Measurements from ENCODE around the gene FAXDC2. TPM values are rescaled to one million over a fixed set of nuclear protein-coding genes. Genes with fewer than 3 reads are reported as not detected.

The FAXDC2 gene
- total and polyA plus RNA-seq, 10 of the 15 experiments (the other 5 are each of a cell fraction or from before 2014, with no cell fraction given) = 0.13 to 1.8 (median 0.35) TPM

GRCh38 chr5:154811239-154811638 lies 39.2 kb downstream of the FAXDC2 start:
- intact Hi-C loops (cut with micrococcal nuclease; ENCODE audit: unreplicated experiment) = loop anchor here (5.0 kb wide), 1 partner anchor 54 kb away; the partner anchor contains the start of gene LARP1
- no peak for FAIRE-seq
- TF ChIP-seq NRF1 (conservative IDR thresholded peaks at IDR 0.05; ENCODE audit: low read depth, low read length) = no peak
- no peak for TF ChIP-seq NFXL1 (IDR thresholded peaks at IDR 0.05; ENCODE audit: borderline replicate concordance)
- TF ChIP-seq KDM1A (IDR thresholded peaks at IDR 0.05; ENCODE audit: borderline replicate concordance) = no peak
- TF ChIP-seq STAT3 (IDR thresholded peaks at IDR 0.05; ENCODE audit: low read depth, low read length) = no peak
- TF ChIP-seq SREBF1 (IDR thresholded peaks at IDR 0.05; ENCODE audit: low read length) = no peak
- no peak for TF ChIP-seq CBX3 (IDR thresholded peaks at IDR 0.05; ENCODE audit: borderline replicate concordance, low read depth)
- no peak for TF ChIP-seq ATF7 (IDR thresholded peaks at IDR 0.05; ENCODE audit: low read depth)
- TF ChIP-seq, protein P1, sequence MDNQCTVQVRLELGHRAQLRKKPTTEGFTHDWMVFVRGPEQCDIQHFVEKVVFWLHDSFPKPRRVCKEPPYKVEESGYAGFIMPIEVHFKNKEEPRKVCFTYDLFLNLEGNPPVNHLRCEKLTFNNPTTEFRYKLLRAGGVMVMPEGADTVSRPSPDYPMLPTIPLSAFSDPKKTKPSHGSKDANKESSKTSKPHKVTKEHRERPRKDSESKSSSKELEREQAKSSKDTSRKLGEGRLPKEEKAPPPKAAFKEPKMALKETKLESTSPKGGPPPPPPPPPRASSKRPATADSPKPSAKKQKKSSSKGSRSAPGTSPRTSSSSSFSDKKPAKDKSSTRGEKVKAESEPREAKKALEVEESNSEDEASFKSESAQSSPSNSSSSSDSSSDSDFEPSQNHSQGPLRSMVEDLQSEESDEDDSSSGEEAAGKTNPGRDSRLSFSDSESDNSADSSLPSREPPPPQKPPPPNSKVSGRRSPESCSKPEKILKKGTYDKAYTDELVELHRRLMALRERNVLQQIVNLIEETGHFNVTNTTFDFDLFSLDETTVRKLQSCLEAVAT (IDR thresholded peaks at IDR 0.05) = no peak
- TF ChIP-seq POLR2AphosphoS2 (IDR thresholded peaks at IDR 0.05; ENCODE audit: low read depth, low read length) = no peak
- TF ChIP-seq ATF3 (IDR thresholded peaks at IDR 0.05; ENCODE audit: borderline replicate concordance, extremely low read depth, low read depth, low read length) = no peak
- no peak for TF ChIP-seq SP1 (IDR thresholded peaks at IDR 0.05; ENCODE audit: low read depth, low read length)
- TF ChIP-seq RUNX3 (IDR thresholded peaks at IDR 0.05; ENCODE audit: low read length) = no peak
- no peak for TF ChIP-seq ZBED1 (IDR thresholded peaks at IDR 0.05; ENCODE audit: borderline replicate concordance)
- no peak for TF ChIP-seq MYC (IDR thresholded peaks at IDR 0.05; ENCODE audit: insufficient read depth, insufficient read length, insufficient replicate concordance, low read length, severe bottlenecking)
- TF ChIP-seq ETV6 (conservative IDR thresholded peaks at IDR 0.05 in 1 of 2, IDR thresholded peaks at IDR 0.05 in 1 of 2; ENCODE audit: borderline replicate concordance in 1 of 2, low read depth in 1 of 2) = no peak
- no peaks in the 10 kb centered on the region for H3K4me1 ChIP-seq (ENCODE audit: control insufficient read depth, insufficient read depth, low read length)
- H3K36me3 ChIP-seq (ENCODE audit: control insufficient read depth in 2 of 2, insufficient read depth in 2 of 2, low read length in 1 of 2) = peaks cover 33 to 63% of the 10 kb centered on the region in 2 experiments
- H3K9me3 ChIP-seq (replicated peaks; ENCODE audit: control insufficient read depth, insufficient read depth, low read length) = no peaks in the 10 kb centered on the region
- no peak for ATAC-seq
- no peak overlapping the region for H3K4me3 ChIP-seq
- POLR2A ChIA-PET = interaction anchor here (0.6 kb wide), 1 partner anchor 57 kb away, joined by 3 read pairs; no protein-coding TSS in a partner anchor
- in situ Hi-C loops (cut with MboI) = loop anchor here (5.0 kb wide), 1 partner anchor 164 kb away; no protein-coding TSS in a partner anchor
- no peaks in the 10 kb centered on the region for H4K20me1 ChIP-seq (ENCODE audit: control insufficient read depth, insufficient read depth)
- RAD21 ChIA-PET (ENCODE audit: unreplicated experiment) = interaction anchor here (1.1 kb wide), 1 partner anchor 53 kb away, joined by 3 read pairs; no protein-coding TSS in a partner anchor
- 89% methylated on average over 7 of the region's 7 CpGs for WGBS (ENCODE audit: insufficient coverage, insufficient replicate concordance, low lambda C conversion rate, missing lambda C conversion rate)
- no peak overlapping the region for H2AFZ ChIP-seq (ENCODE audit: control insufficient read depth, low read depth, low read length)
- CTCF ChIA-PET = interaction anchor here (1.3 to 2.6 kb wide), 2 partner anchors 156 to 161 kb away, joined by 3 to 18 read pairs; no protein-coding TSS in a partner anchor
- no peak overlapping the region for H3K9ac ChIP-seq (ENCODE audit: control insufficient read depth, insufficient read depth, low read length)
- H3K27me3 ChIP-seq (replicated peaks in 1 of 2; ENCODE audit: control insufficient read depth in 2 of 2, insufficient read depth in 2 of 2, low read length in 1 of 2) = no peaks in the 10 kb centered on the region
- no peaks in the 10 kb centered on the region for H3K79me2 ChIP-seq (ENCODE audit: control insufficient read depth, insufficient read depth, low read length)
- H3K4me2 ChIP-seq (ENCODE audit: control insufficient read depth, insufficient read depth) = no peak overlapping the region
- no peak overlapping the region for H3K27ac ChIP-seq (ENCODE audit: control insufficient read depth, insufficient read depth)
- BruUV-seq (replicated peaks) = no TSS peak
- SMC1A ChIA-PET (ENCODE audit: uncharacterized antibody, unreplicated experiment) = interaction anchor here (1.0 to 1.1 kb wide), 2 partner anchors 52 to 159 kb away, joined by 3 to 5 read pairs; no protein-coding TSS in a partner anchor
- DNase-seq (ENCODE audit: low read depth, low spot score) = no peak
